B cell (primary cell): Measurements from ENCODE around the gene DMAP1. TPM values are rescaled to one million over a fixed set of nuclear protein-coding genes. Genes with fewer than 3 reads are reported as not detected.

Source experiments
- ATAC-seq: fragments of 200-7000 bp; cut with Tn5 transposase; one replicate; pipeline ENCODE4 v1.10.0; 2021; ENCODE audit warnings: low read depth, mild to moderate bottlenecking, moderate number of reproducible peaks, moderate library complexity
- CTCF ChIA-PET: fragments of 350-600 bp; sonication (Branson Sonifier 250); formaldehyde crosslinking; loops from one replicate; lab custom pipeline; 2021; ENCODE audit warnings: antibody characterized with exemption, inconsistent platforms; lab: Charles Lee
- POLR2A ChIA-PET: fragments of 350-600 bp; sonication (Branson Sonifier 250); formaldehyde crosslinking; loops from one replicate; lab custom pipeline; 2021; ENCODE audit warnings: antibody characterized with exemption; lab: Charles Lee
- DNase-seq: peaks from one replicate; pipeline ENCODE4 v3.0.0; 2013
- H2AFZ ChIP-seq: 2 replicates; pipeline ENCODE4 v1.6.1; 2012; ENCODE audit warnings: mild to moderate bottlenecking, low read depth, low read length; ENCODE audit not compliant: insufficient read depth, poor library complexity, severe bottlenecking
- H3K27ac ChIP-seq, 2 donors: 1 replicate in 1 of 2; 2 replicates in 1 of 2; pipeline ENCODE4 v1.5.1; 2012 to 2013; ENCODE audit warnings: low read length in 2 of 2, mild to moderate bottlenecking in 2 of 2, moderate library complexity in 1 of 2
- H3K27me3 ChIP-seq, 4 experiments: fragments of 200-600 bp in 1 of 4; sonication (generic) in 1 of 4; replicated peaks in 1 of 4; 1 replicate in 2 of 4; 2 replicates in 2 of 4; pipeline versions ENCODE4 v1.6.1 to v1.7.0; 2013 to 2016; ENCODE audit warnings: low read length in 3 of 4, mild to moderate bottlenecking in 2 of 4, mixed read lengths in 1 of 4, moderate library complexity in 1 of 4; ENCODE audit not compliant: insufficient read depth in 4 of 4, control insufficient read depth in 3 of 4; ENCODE audit errors: control extremely low read depth in 1 of 4
- H3K36me3 ChIP-seq, 2 experiments: replicated peaks in 1 of 2; 1 replicate in 1 of 2; 2 replicates in 1 of 2; pipeline versions ENCODE4 v1.6.1 to v1.7.1; 2013; ENCODE audit warnings: low read length in 1 of 2; ENCODE audit not compliant: insufficient read depth in 2 of 2, control insufficient read depth in 1 of 2; ENCODE audit errors: control extremely low read depth in 1 of 2, extremely low read depth in 1 of 2
- H3K4me1 ChIP-seq, 2 donors: fragments of 200-600 bp in 1 of 2; sonication (generic) in 1 of 2; 1 replicate in 1 of 2; 2 replicates in 1 of 2; pipeline versions ENCODE4 v1.5.1 to v1.6.1; 2013 to 2017; ENCODE audit warnings: low read length in 2 of 2; ENCODE audit not compliant: control insufficient read depth in 2 of 2, insufficient read depth in 2 of 2
- H3K4me2 ChIP-seq: replicated peaks from 2 replicates; pipeline ENCODE3; 2012; ENCODE audit warnings: mild to moderate bottlenecking, low read depth, low read length; ENCODE audit not compliant: poor library complexity, severe bottlenecking
- H3K4me3 ChIP-seq, 5 experiments: fragments of 200-600 bp in 1 of 5; sonication (generic) in 1 of 5; 1 replicate in 3 of 5; 2 replicates in 2 of 5; pipeline versions ENCODE4 v1.5.1 to v1.7.0; 2011 to 2016; ENCODE audit warnings: low read length in 4 of 5, mild to moderate bottlenecking in 4 of 5, low read depth in 2 of 5, control low read depth in 1 of 5, moderate library complexity in 1 of 5; ENCODE audit not compliant: insufficient read depth in 1 of 5; ENCODE audit errors: control extremely low read depth in 1 of 5, extremely low read depth in 1 of 5
- H3K79me2 ChIP-seq: fragments of 200-600 bp; sonication (generic); one replicate; pipeline ENCODE4 v1.6.0; 2016; ENCODE audit warnings: low read length; ENCODE audit not compliant: control insufficient read depth, insufficient read depth
- H3K9ac ChIP-seq: fragments of 200-600 bp; sonication (generic); 2 replicates; pipeline ENCODE4 v1.6.1; 2017; ENCODE audit warnings: mild to moderate bottlenecking, low read length, moderate library complexity
- H3K9me3 ChIP-seq, 3 donors: one replicate each; pipeline versions ENCODE4 v1.6.1 to v1.7.1; 2013; ENCODE audit warnings: low read length in 2 of 3; ENCODE audit not compliant: control insufficient read depth in 2 of 3, insufficient read depth in 1 of 3; ENCODE audit errors: control extremely low read depth in 1 of 3
- H4K20me1 ChIP-seq: 2 replicates; pipeline ENCODE4 v1.6.0; 2012; ENCODE audit warnings: mild to moderate bottlenecking, low read length; ENCODE audit not compliant: insufficient read depth, control insufficient read depth, poor library complexity, severe bottlenecking
- H3K27ac Mint-ChIP-seq: one replicate; pipeline ENCODE4 v1.8.0; 2021; ENCODE audit warnings: mixed read lengths
- H3K27me3 Mint-ChIP-seq: one replicate; pipeline ENCODE4 v1.8.0; 2021; ENCODE audit warnings: mixed read lengths
- H3K4me1 Mint-ChIP-seq: one replicate; pipeline ENCODE4 v1.8.0; 2021; ENCODE audit warnings: mixed read lengths
- H3K4me3 Mint-ChIP-seq: one replicate; pipeline ENCODE4 v1.8.0; 2021; ENCODE audit warnings: mixed read lengths
- H3K9me3 Mint-ChIP-seq: one replicate; pipeline ENCODE4 v1.8.0; 2022; ENCODE audit warnings: mixed read lengths; ENCODE audit not compliant: insufficient read depth
- CTCF ChIP-seq: fragments of 200-600 bp; IDR thresholded peaks from one replicate; pipeline ENCODE4 v1.8.0; 2022; ENCODE audit warnings: antibody characterized with exemption, mild to moderate bottlenecking
- EZH2 ChIP-seq: IDR thresholded peaks from 2 replicates; pipeline ENCODE4 v1.6.1; 2012; ENCODE audit warnings: borderline replicate concordance, low read depth, mild to moderate bottlenecking, moderate library complexity, low read length; ENCODE audit not compliant: insufficient read depth, poor library complexity, severe bottlenecking
- WGBS: methylation state at CpG from one replicate; pipeline ENCODE4 v1.1.5; 2013; ENCODE audit warnings: missing lambda C conversion rate; ENCODE audit not compliant: insufficient coverage; 5-methylcytosine and 5-hydroxymethylcytosine counted together
- intact Hi-C: fragments of 100-400 bp; cut with micrococcal nuclease; formaldehyde crosslinking; loops from one replicate; pipeline ENCODE4 v1.10.0; 2022
- polyA plus RNA-seq: library from polyadenylated mRNA; depleted of rRNA; stranded (reverse); fragments of >200 nt; gene quantifications from 2 replicates; pipeline ENCODE4 v1.2.3, GENCODE V29; 2012
- total RNA-seq, 2 donors: library from RNA; stranded (reverse); fragments of 120-200 nt in 1 of 2; gene quantifications; 1 replicate in 1 of 2; 2 replicates in 1 of 2; pipeline versions ENCODE4 v1.2.3 to v1.2.4, GENCODE V29; 2013 to 2022

DMAP1 gene
- total and polyA plus RNA-seq, 2 donors (not counting 1 experiment from before 2014, with no cell fraction given), result 88.5 to 116 TPM

GRCh38 chr1:44260792-44261170 lies 47.5 kb downstream of the DMAP1 start:
- peaks cover 0 to 4% of the 10 kb centered on the region in 2 donors for H3K4me1 ChIP-seq
- H3K27ac ChIP-seq, result no peak overlapping the region
- Mint-ChIP-seq H3K4me3 (no peak overlapping the region), H3K27me3 (no peaks in the 10 kb centered on the region), H3K9me3 (no peaks in the 10 kb centered on the region), H3K27ac (no peak overlapping the region), H3K4me1 (peaks cover 15% of the 10 kb centered on the region)
- H3K4me3 ChIP-seq, result no peak overlapping the region
- DNase-seq, result no peak
- POLR2A ChIA-PET, result no interaction called here
- intact Hi-C loops, result no loop called here
- H2AFZ ChIP-seq, result no peak overlapping the region
- no peak for ATAC-seq
- no peak overlapping the region for H3K9ac ChIP-seq
- no peaks in the 10 kb centered on the region for H3K9me3 ChIP-seq
- no peak overlapping the region for H3K4me2 ChIP-seq
- H3K79me2 ChIP-seq, result no peaks in the 10 kb centered on the region
- TF ChIP-seq CTCF (no peak), EZH2 (no peak)
- H3K36me3 ChIP-seq, result peaks cover 0 to 6% of the 10 kb centered on the region in 2 experiments
- CTCF ChIA-PET, result no interaction called here
- H4K20me1 ChIP-seq, result no peaks in the 10 kb centered on the region
- 96% methylated on average over 3 of the region's 4 CpGs for WGBS
- no peaks in the 10 kb centered on the region for H3K27me3 ChIP-seq

GRCh38 chr1:44261171-44261817 lies 48.0 kb downstream of the DMAP1 start:
- Histone ChIP-seq H3K4me3 (no peak overlapping the region), H3K9ac (no peak overlapping the region), H3K79me2 (no peaks in the 10 kb centered on the region), H3K27me3 (no peaks in the 10 kb centered on the region), H4K20me1 (no peaks in the 10 kb centered on the region), H3K36me3 (peaks cover 0 to 6% of the 10 kb centered on the region in 2 experiments), H2AFZ (no peak overlapping the region), H3K9me3 (no peaks in the 10 kb centered on the region), H3K4me2 (no peak overlapping the region), H3K4me1 (peaks cover 0 to 4% of the 10 kb centered on the region in 2 donors), H3K27ac (no peak overlapping the region)
- over 99% methylated on average over 23 of the region's 27 CpGs for WGBS
- TF ChIP-seq CTCF, result no peak
- no peak for TF ChIP-seq EZH2
- no peak overlapping the region for H3K4me3 Mint-ChIP-seq
- peaks cover 15% of the 10 kb centered on the region for H3K4me1 Mint-ChIP-seq
- intact Hi-C loops, result no loop called here
- no peaks in the 10 kb centered on the region for H3K9me3 Mint-ChIP-seq
- no peaks in the 10 kb centered on the region for H3K27me3 Mint-ChIP-seq
- ChIA-PET POLR2A (interaction anchor here (0.6 kb wide), 1 partner anchor 567 kb away, joined by 4 read pairs; no protein-coding TSS in a partner anchor), CTCF (no interaction called here)
- DNase-seq, result no peak
- no peak for ATAC-seq
- no peak overlapping the region for H3K27ac Mint-ChIP-seq
